GM19328 (cell line): ENCODE measurements around the gene S100PBP.

Source experiments
- ATAC-seq: cut with Tn5 transposase; IDR thresholded peaks from one replicate; pipeline ENCODE4 v1.9.1; 2021; ENCODE audit warnings: mild to moderate bottlenecking, moderate library complexity; ENCODE audit not compliant: unreplicated experiment

The S100PBP gene

GRCh38 chr1:32817159-32817814 is at the start of gene S100PBP, which contains the start of gene YARS1:
S100PBP (plus strand) TSS chr1:32817653; CDS start chr1:32826100, 8,447 bp downstream.
YARS1 (minus strand) TSS chr1:32817358; CDS start chr1:32817244, 114 bp downstream.
- peak; percentile 86 for ATAC-seq

- no peak for ATAC-seq
Observed at GRCh38 chr1:32768110-32768850, 49.2 kb upstream of the S100PBP start.

- no peak for ATAC-seq
Observed at GRCh38 chr1:32769524-32770220, 47.8 kb upstream of the S100PBP start.

GRCh38 chr1:32770221-32770731 is 47.2 kb upstream of the S100PBP start:
- ATAC-seq: no peak

- no peak for ATAC-seq
Observed at GRCh38 chr1:32770741-32771548, 46.5 kb upstream of the S100PBP start.

- no peak for ATAC-seq
Observed at GRCh38 chr1:32771561-32772280, 45.7 kb upstream of the S100PBP start.

GRCh38 chr1:32772281-32773017 is 45.0 kb upstream of the S100PBP start:
- ATAC-seq: no peak

GRCh38 chr1:32773018-32773763 is 44.3 kb upstream of the S100PBP start:
- no peak for ATAC-seq

GRCh38 chr1:32773764-32774463 is 43.5 kb upstream of the S100PBP start:
- ATAC-seq: no peak

GRCh38 chr1:32774464-32774808 is 43.0 kb upstream of the S100PBP start:
- no peak for ATAC-seq

- no peak for ATAC-seq
Observed at GRCh38 chr1:32774950-32775634, 42.4 kb upstream of the S100PBP start.

GRCh38 chr1:32775640-32776337 is 41.7 kb upstream of the S100PBP start:
- no peak for ATAC-seq

- no peak for ATAC-seq
Observed at GRCh38 chr1:32779242-32779641, 38.2 kb upstream of the S100PBP start.

GRCh38 chr1:32780005-32780404 is 37.4 kb upstream of the S100PBP start:
- ATAC-seq: no peak

GRCh38 chr1:32780628-32781234 is 36.7 kb upstream of the S100PBP start:
- ATAC-seq: no peak

GRCh38 chr1:32782086-32782485 is 35.4 kb upstream of the S100PBP start:
- ATAC-seq: no peak

- ATAC-seq: no peak
Observed at GRCh38 chr1:32783851-32784250, 33.6 kb upstream of the S100PBP start.
